Stimulated activated CD4-positive, alpha-beta T cell treated with anti-CD3 and anti-CD28 coated beads, Interleukin-12 subunit alpha, Interleukin-12 subunit beta, amount 100 ng/mL, for 24 hours (primary cell): ENCODE results near the gene PTTG2.
"Not testable (repeated sequence)": the region's sequence is repeated elsewhere in the genome, so short reads cannot be mapped to it uniquely, and the experiment has no call there.

Source experiments
- DNase-seq, 2 experiments: peaks; one replicate each; pipeline ENCODE4 v3.0.0-alpha.2; 2020; ENCODE audit warnings: low read depth in 2 of 2

The PTTG2 gene

GRCh38 chr4:37960098-37960497 is at the start of gene PTTG2:
PTTG2 (plus strand) TSS chr4:37960398; CDS start chr4:37960435, 37 bp downstream.
- no peak for DNase-seq

- DNase-seq: no peak
These were observed 45.7 kb upstream of the PTTG2 start for GRCh38 chr4:37914539-37914938.

DNA sequence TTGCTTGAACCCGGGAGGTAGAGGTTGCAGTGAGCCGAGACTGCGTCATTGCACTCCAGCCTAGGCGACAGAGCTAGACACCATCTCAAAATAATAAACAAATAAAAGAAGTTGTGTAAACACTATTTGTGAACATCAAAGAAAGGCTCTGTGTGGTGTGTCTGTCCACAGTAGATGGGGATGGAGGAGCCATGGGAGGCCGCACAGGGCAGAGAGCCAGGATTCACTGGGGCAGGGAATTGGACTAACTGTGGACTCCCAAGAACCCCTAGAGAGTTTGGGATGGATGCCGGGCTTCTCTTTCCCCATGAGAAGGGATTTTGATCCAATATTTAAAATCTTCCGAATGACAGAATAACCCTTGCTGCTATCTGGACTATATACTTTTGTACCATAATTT is 42.8 kb upstream of the PTTG2 start:
- no peak for DNase-seq

GRCh38 chr4:37918653-37919052 is 41.5 kb upstream of the PTTG2 start:
- no peak for DNase-seq

- DNase-seq: no peak
These were observed 37.9 kb upstream of the PTTG2 start for GRCh38 chr4:37922328-37922727.

DNA sequence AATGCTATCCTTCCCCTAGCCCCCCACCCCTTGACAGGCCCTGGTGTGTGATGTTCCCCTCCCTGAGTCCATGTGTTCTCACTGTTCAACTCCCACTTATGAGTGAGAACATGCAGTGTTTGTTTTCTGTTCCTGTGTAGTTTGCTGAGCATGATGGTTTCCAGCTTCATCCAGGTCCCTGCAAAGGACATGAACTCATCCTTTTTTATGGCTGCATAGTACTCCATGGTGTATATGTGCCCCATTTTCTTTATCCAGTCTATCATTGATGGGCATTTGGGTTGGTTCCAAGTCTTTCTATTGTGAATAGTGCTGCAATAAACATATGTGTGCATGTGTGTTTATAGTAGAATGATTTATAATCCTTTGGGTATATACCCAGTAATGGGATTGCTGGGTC is 37.1 kb upstream of the PTTG2 start:
- not testable (repeated sequence) for DNase-seq

- no peak for DNase-seq
These were observed 35.3 kb upstream of the PTTG2 start for GRCh38 chr4:37924946-37925345.

- no peak for DNase-seq
These were observed 32.8 kb upstream of the PTTG2 start for GRCh38 chr4:37927434-37927833.

- no peak for DNase-seq
These were observed 31.5 kb upstream of the PTTG2 start for GRCh38 chr4:37928426-37929416.

- DNase-seq: no peak
These were observed 26.1 kb upstream of the PTTG2 start for GRCh38 chr4:37934096-37934495.

DNA sequence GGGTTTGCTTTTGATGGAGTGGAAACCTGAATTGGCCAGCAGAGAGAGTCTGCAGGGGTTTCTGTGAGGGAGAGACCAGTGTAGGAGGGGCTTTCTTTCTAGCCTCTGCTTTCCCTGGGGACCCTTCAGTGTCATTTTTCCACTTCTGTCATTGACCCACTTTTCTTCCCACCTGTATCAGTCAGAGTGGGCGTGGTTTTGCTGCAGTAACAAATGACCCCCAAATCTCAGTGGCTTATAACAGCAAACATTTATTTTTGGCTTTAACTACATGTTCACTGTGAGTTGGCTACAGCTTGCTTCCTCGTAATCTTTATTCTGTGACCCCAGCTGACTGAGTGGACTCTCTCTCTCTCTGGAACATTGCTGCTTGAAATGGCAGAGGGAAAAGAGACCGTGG is 25.6 kb upstream of the PTTG2 start:
- DNase-seq: no peak

GRCh38 chr4:37935026-37935425 is 25.2 kb upstream of the PTTG2 start:
- DNase-seq: no peak

DNA sequence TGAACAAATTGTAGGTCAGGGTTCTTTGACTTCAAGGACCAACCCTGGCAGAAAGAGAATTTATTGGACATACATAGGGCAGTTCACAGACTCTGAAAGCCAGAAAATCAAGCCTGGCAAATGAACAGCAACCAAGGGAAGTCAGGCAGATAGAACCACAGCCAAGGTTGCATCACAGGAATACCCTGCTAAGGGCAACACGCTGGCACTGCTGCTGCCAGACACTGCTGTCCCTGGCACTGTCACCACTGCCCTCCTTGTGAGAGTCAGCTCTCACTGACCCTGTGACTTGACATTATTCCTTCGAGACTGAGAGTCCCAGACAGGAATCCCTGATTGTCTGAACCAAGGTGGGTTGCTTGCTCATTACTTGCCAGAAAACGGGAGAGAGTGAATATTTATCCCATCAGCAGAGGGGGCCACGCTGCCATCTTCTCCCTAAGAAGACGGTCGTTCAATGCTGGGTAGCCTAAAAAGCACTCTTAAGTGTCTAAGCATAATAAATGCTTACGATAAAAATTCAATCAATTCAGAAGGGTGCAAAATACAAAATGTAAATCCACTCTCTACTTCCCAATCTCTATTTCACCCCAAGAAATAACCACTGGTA is 23.2 kb upstream of the PTTG2 start:
- DNase-seq: no peak

DNA sequence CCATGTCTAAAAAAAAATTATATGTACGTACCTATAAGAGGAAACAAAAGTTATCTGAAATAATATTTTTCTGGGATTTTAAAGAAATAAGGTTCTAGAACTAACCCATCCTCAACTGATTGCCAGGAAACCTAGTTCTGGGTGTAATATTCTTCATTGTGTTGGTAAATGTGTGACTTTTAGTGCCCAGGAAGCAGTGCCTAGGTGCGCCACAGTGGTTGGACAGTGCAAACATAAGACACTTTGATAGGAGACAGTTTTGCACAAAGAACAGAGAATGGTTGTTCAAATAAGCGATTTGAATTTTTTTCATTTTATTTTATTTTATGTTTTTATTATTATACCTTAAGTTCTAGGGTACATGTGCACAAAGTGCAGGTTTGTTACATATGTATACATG is 22.0 kb upstream of the PTTG2 start:
- DNase-seq: no peak

- DNase-seq: no peak
These were observed 13.6 kb upstream of the PTTG2 start for GRCh38 chr4:37946503-37947179.

DNA sequence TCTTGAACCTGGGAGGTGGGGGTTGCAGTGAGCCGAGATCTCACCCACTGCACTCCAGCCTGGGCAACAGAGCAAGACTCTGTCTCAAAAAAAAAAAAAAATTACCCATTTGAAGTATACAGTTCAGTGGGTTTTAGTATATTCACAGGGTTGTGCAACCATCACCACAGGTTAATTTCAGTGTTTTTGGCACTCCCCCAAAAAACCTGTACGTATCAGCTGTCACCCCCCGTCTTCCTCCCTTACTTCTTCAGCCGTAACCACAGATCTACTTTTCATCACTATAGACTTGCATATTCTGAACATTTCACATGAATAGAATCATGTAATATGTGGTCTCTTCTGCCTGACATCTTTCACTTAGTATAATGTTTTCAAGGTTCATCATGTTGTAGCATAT is 11.7 kb upstream of the PTTG2 start:
- DNase-seq: no peak

DNA sequence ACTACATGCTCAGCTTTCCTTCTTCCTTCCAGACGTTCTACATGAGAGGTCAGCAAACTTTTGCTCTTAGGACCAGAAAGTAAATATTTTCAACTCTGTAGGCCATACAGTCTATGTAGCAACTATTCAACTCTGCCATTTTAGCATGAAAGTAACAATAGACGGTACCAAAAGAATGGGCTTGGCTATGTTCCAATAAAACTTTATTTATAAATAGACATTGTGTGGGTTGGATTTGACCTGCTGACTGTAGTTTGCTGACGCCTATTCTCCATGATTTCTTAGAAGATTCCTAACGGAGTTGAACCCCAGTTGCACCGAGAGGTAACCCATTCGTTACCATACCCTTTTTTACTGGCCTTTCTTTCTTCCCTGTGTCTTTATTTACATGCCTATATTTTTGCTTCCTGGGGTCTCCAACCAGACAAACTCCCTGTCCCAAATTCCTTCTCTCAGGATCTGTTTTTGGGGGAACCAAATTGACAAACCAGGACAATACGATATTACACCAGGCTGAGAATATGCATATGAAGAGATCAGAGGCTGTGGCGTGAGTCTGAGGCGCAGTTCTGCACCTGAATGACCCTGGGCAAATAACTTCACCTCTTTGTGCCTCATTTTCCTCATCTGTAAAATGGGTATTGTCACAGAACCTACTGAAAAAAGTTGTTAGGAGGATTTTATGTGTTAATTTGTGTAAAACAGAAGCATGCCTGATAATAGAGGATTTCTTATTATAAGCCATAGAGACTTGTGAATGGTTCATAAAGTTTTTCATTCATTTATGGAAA is 10.4 kb upstream of the PTTG2 start:
- DNase-seq: no peak

DNA sequence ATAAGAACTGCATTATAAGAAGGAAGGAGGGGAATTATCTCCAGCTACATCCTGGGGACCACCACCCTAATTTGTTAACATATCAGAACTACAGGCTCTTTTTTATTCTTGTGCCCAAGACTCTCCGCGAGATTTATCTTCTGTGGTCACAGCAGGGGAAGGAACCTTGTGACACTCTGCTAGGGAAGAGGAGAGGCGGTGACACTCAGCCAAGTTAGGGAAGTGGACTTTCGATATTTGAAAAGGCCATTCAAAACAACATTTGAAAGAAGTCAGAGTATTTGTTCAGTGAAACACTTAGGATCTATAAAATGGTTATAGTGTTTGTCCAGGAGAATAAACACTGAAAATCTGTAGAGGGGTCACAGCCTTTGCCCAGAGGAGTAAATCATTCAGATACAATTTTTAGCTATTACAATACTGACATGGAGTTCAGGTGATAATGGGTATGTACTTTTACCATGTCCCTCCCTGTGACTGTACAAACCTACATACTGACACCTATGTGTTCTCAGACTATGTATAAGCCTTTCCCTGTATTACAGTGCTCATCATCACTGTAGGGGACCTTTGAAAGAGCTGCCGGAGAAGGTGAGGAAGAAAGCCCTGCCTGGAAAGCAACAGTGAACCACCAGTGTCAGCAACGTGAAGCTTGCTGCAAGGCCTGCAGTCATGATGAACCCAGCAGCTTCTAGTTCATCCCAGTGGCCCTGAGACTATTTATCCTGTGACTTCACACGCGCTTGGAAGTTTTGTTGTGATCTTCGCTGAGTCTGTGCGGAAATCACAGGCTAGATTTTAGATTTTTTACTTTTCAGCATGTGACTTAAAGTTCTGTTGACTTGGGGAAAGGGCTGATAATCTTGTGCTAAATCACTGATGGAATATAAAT is 8.5 kb upstream of the PTTG2 start:
- no peak for DNase-seq

DNA sequence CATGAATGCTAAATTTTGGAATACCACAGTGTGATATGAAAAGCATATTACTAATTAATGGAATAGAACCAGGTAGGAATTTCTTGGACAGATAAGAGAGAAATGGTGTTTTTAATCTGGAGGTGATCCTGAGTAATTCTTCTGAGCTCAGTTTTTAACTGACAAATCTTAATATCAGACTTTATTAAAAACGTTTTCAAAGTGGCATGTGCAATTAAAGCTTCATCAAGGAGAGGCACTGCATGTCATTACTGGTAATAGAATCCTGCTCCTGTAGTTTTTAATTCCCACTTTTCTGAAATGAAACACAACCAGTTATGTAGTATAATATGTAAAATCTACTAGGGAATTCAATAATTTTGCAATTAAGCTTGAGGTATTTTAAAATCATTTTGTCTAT is 7.0 kb upstream of the PTTG2 start:
- no peak for DNase-seq

DNA sequence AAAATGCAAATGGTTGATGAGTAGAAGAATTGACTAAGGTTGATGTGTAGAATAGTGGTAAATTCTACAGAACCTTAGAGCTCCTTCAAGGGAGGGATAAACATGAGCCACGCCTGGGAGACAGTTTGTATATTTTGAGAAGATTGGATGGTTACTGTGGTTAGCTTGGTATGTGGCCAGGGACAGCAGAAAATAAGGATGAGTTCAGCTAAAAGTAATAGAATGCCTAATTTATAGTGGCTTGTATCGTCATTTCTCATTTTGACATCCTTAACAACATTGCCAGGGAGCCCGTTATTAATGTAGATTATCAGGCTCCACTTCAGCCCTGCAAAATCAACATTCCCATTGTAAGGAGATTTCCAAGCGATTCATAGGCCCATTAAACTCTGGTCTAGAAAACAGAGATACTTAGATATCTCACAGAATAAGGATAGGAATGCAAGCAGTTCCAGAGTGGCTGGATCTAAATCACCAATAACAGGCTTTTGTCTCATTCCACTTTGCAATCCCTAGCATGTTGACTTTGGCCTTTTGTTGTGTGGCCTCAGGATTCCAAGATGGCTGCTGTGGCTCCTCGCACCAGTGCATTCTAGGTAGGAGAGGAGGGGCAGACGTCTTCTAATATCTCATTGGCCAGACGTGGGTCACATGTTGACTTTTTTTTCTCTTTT is 6.4 kb upstream of the PTTG2 start:
- no peak for DNase-seq
